PC-9 (cell line): Measurements from ENCODE around the gene CFHR5. TPM values are rescaled to one million over a fixed set of nuclear protein-coding genes. Genes with fewer than 3 reads are reported as not detected.

Source experiments
- BruUV-seq: library from RNA; stranded (reverse); fragments of 400-500 nt; replicated peaks from 2 replicates; lab custom pipeline; 2021; lab: Mats Ljungman, UMichigan
- CTCF ChIA-PET: fragments of 300-600 bp; sonication (Branson Sonifier 250); formaldehyde crosslinking; loops from one replicate; lab custom pipeline; 2022; ENCODE audit warnings: antibody characterized with exemption; lab: Charles Lee
- POLR2A ChIA-PET: fragments of 300-600 bp; sonication (Branson Sonifier 250); formaldehyde crosslinking; loops from one replicate; lab custom pipeline; 2022; ENCODE audit warnings: antibody characterized with exemption; ENCODE audit not compliant: unreplicated experiment; lab: Charles Lee
- DNase-seq, 2 experiments: peaks; one replicate each; pipeline versions ENCODE4 v3.0.0 to v3.0.0-alpha.2; 2015 to 2022; ENCODE audit warnings: mixed read lengths in 1 of 2
- H2AFZ ChIP-seq: fragments of 200-600 bp; sonication (generic); 2 replicates; pipeline ENCODE4 v1.8.1; 2017; ENCODE audit warnings: antibody characterized with exemption
- H3F3A ChIP-seq: fragments of 200-600 bp; sonication (generic); 2 replicates; pipeline ENCODE4 v1.8.1; 2017; ENCODE audit warnings: antibody characterized with exemption, mild to moderate bottlenecking, low read depth; ENCODE audit not compliant: insufficient read depth
- H3K27ac ChIP-seq: fragments of 200-600 bp; sonication (generic); 2 replicates; pipeline ENCODE4 v1.6.1; 2016; ENCODE audit warnings: mixed run types
- H3K27me3 ChIP-seq: fragments of 200-600 bp; sonication (generic); 2 replicates; pipeline ENCODE4 v1.6.1; 2016; ENCODE audit warnings: low read depth, mixed run types; ENCODE audit not compliant: insufficient read depth
- H3K36me3 ChIP-seq: fragments of 200-600 bp; sonication (generic); 2 replicates; pipeline ENCODE4 v1.6.1; 2016; ENCODE audit warnings: low read depth, mixed run types
- H3K4me1 ChIP-seq: fragments of 200-600 bp; sonication (generic); replicated peaks from 2 replicates; pipeline ENCODE4 v1.6.1; 2016; ENCODE audit warnings: mixed run types; ENCODE audit not compliant: insufficient read depth
- H3K4me2 ChIP-seq: fragments of 200-600 bp; sonication (generic); 2 replicates; pipeline ENCODE4 v1.6.1; 2017; ENCODE audit warnings: mixed run types
- H3K4me3 ChIP-seq: fragments of 200-600 bp; sonication (generic); 2 replicates; pipeline ENCODE4 v1.6.1; 2016; ENCODE audit warnings: mixed run types
- H3K79me2 ChIP-seq: fragments of 200-600 bp; sonication (generic); 2 replicates; pipeline ENCODE4 v1.6.1; 2017; ENCODE audit warnings: low read depth, mixed run types
- H3K9me2 ChIP-seq: fragments of 200-600 bp; sonication (generic); 2 replicates; pipeline ENCODE4 v1.8.1; 2017; ENCODE audit warnings: mild to moderate bottlenecking; ENCODE audit not compliant: insufficient read depth
- H3K9me3 ChIP-seq: fragments of 200-600 bp; sonication (generic); 2 replicates; pipeline ENCODE4 v1.8.1; 2016; ENCODE audit warnings: low read depth; ENCODE audit not compliant: insufficient read depth
- H4K20me1 ChIP-seq: fragments of 200-600 bp; sonication (generic); 2 replicates; pipeline ENCODE4 v1.8.1; 2017; ENCODE audit not compliant: insufficient read depth
- EZH2 ChIP-seq: fragments of 200-600 bp; sonication (generic); IDR thresholded peaks from 2 replicates; pipeline ENCODE4 v1.8.0; 2017; ENCODE audit warnings: antibody characterized with exemption, low read depth
- intact Hi-C: fragments of 100-400 bp; cut with micrococcal nuclease; formaldehyde crosslinking; loops from one replicate; pipeline ENCODE4 v1.10.0; 2022; ENCODE audit not compliant: unreplicated experiment
- total RNA-seq: library from RNA; stranded (reverse); gene quantifications from 2 replicates; pipeline ENCODE4 v1.2.3, GENCODE V29; 2021
- TF ChIP-seq, protein P1 (sequence below): fragments of 200-600 bp; sonication (generic); conservative IDR thresholded peaks from 2 replicates; pipeline ENCODE4 v1.6.1; 2017; ENCODE audit warnings: mixed run types, antibody characterized with exemption, mild to moderate bottlenecking, moderate library complexity

The CFHR5 gene
- total RNA-seq, 1 experiment from 2014 or later, result not detected

DNA sequence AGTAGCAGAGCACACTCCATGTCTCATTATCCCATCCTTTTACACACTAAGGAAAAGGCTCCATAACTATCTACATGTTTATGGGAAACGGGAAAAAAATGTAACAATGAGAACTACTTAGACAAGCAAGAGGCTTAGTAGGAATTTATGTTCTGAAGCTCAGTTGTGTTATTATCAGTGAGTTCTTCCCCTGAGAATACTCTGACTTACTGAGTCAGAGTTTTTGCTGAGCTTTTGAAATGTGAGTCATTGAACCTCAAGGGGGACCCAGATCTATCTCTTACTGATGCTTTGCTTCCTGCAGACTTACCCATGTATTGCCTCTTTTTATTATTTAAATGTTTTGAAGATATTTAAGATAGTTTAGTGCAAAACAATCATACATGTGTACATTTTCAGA lies 20.1 kb downstream of the CFHR5 start:
- Histone ChIP-seq H3K4me3 (no peak overlapping the region), H3K9me3 (no peaks in the 10 kb centered on the region), H3F3A (no peaks in the 10 kb centered on the region), H4K20me1 (no peaks in the 10 kb centered on the region), H3K9me2 (0 out of 2 replicates have a peak, but pooled peaks cover 3% of the 10 kb centered on the region), H3K79me2 (no peaks in the 10 kb centered on the region), H3K36me3 (no peaks in the 10 kb centered on the region), H3K27ac (no peak overlapping the region), H3K4me2 (no peak overlapping the region), H3K4me1 (no peaks in the 10 kb centered on the region), H2AFZ (no peak overlapping the region; the same call in 1 of the 2 replicates), H3K27me3 (no peaks in the 10 kb centered on the region)
- ChIA-PET CTCF (no interaction called here), POLR2A (interaction anchor here (0.6 kb wide), 1 partner anchor 134 kb away, joined by 3 read pairs; no protein-coding TSS in a partner anchor)
- TF ChIP-seq, protein P1, sequence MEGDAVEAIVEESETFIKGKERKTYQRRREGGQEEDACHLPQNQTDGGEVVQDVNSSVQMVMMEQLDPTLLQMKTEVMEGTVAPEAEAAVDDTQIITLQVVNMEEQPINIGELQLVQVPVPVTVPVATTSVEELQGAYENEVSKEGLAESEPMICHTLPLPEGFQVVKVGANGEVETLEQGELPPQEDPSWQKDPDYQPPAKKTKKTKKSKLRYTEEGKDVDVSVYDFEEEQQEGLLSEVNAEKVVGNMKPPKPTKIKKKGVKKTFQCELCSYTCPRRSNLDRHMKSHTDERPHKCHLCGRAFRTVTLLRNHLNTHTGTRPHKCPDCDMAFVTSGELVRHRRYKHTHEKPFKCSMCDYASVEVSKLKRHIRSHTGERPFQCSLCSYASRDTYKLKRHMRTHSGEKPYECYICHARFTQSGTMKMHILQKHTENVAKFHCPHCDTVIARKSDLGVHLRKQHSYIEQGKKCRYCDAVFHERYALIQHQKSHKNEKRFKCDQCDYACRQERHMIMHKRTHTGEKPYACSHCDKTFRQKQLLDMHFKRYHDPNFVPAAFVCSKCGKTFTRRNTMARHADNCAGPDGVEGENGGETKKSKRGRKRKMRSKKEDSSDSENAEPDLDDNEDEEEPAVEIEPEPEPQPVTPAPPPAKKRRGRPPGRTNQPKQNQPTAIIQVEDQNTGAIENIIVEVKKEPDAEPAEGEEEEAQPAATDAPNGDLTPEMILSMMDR, result no peak
- no peak for TF ChIP-seq EZH2
- no peak for DNase-seq
- intact Hi-C loops, result no loop called here
- no TSS peak for BruUV-seq

DNA sequence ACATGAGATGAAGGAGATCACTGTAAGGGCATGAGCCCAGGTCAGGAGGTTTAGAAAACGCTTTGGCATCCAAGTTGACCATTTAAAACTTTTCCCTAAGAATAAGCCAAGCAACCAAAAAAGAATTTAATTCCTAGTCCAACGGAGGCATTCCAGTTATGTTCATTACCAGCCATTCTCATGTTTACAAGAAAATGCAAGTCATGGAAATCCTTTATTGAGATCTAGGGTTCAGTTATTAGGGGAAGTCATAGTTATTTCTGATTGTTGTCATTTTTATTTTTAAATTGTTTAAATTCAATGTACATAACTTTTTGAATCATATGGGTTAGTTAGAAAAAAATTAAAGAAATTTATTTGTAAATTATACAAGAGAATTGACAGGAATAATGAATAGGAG lies 24.5 kb downstream of the CFHR5 start:
- BruUV-seq, result no TSS peak
- intact Hi-C loops, result no loop called here
- no peak for DNase-seq
- Histone ChIP-seq H4K20me1 (no peaks in the 10 kb centered on the region), H3K9me2 (no peaks in the 10 kb centered on the region), H3K9me3 (no peaks in the 10 kb centered on the region), H3K4me2 (no peak overlapping the region), H3K4me3 (no peak overlapping the region), H3K27me3 (no peaks in the 10 kb centered on the region), H3K27ac (no peak overlapping the region), H2AFZ (no peak overlapping the region), H3F3A (no peaks in the 10 kb centered on the region), H3K36me3 (no peaks in the 10 kb centered on the region), H3K79me2 (no peaks in the 10 kb centered on the region), H3K4me1 (no peaks in the 10 kb centered on the region)
- TF ChIP-seq, protein P1, result no peak
- no peak for TF ChIP-seq EZH2
- CTCF ChIA-PET, result no interaction called here
- POLR2A ChIA-PET, result no interaction called here

DNA sequence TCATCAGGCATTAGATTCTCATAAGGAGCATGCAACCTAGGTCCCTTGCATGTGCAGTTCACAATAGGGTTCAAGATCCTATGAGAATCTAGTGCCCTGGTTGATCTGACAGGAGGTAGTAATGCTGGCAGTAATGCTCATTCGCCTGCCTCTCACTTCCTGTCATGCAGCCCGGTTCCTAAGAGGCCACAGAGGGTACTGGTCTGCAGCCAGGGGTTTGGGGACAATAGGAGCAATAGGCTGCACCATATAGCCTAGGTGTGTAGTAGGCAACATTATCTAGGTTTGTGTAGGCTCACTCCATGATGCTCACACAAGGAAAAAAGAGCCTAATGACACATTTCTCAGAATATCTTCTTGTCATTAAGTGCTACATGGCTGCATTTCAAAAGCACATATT lies 25.8 kb downstream of the CFHR5 start:
- Histone ChIP-seq H2AFZ (no peak overlapping the region), H3K36me3 (no peaks in the 10 kb centered on the region), H3K27me3 (no peaks in the 10 kb centered on the region), H3K9me2 (no peaks in the 10 kb centered on the region), H3K4me2 (no peak overlapping the region), H3K9me3 (no peaks in the 10 kb centered on the region), H3K79me2 (no peaks in the 10 kb centered on the region), H3F3A (no peaks in the 10 kb centered on the region), H4K20me1 (no peaks in the 10 kb centered on the region), H3K27ac (no peak overlapping the region), H3K4me3 (no peak overlapping the region), H3K4me1 (no peaks in the 10 kb centered on the region)
- ChIA-PET POLR2A (no interaction called here), CTCF (no interaction called here)
- TF ChIP-seq, protein P1, result no peak
- TF ChIP-seq EZH2, result no peak
- no TSS peak for BruUV-seq
- intact Hi-C loops, result no loop called here
- DNase-seq, result no peak
